NT2/D1 (cell line): ENCODE data around the gene ITPKB.

Experiments
- SUZ12 ChIP-seq: IDR thresholded peaks from 2 replicates; pipeline ENCODE4 v1.6.1; 2011; ENCODE audit not compliant: insufficient read length, insufficient read depth; ENCODE audit errors: extremely low read depth
- YY1 ChIP-seq: IDR thresholded peaks from 2 replicates; pipeline ENCODE4 v1.6.1; 2011; ENCODE audit not compliant: insufficient read length, insufficient read depth
- ZNF274 ChIP-seq: IDR thresholded peaks from 2 replicates; pipeline ENCODE4 v1.6.1; 2011; ENCODE audit warnings: mild to moderate bottlenecking, low read depth, low read length

DNA sequence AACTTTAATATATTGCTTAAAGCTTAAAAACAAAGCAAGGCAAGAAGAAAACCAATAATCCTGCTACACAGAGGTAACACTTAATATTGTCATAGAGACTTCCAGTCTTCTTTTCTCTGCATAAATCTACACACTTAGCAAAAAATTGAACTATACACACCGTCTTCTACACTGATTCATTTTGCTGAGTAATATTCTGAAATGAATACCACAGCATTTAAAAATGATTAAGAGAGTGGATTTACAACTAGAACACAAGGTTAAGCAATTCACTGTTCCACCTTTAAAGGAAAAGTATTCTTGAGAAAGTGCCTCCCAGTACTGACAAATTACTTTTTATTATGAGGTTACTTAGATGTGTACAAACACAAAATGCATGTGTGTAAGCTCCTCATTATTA, 22.2 kb upstream of the ITPKB start:
- TF ChIP-seq ZNF274 (no peak), YY1 (no peak), SUZ12 (no peak)
